ENCODE measurements around the gene ZBTB7B. TPM values are rescaled to one million over a fixed set of nuclear protein-coding genes. Genes with fewer than 3 reads are reported as not detected.
A peak's percentile ranks its signal among the peaks of the same experiment; 100 is the strongest.

Gene ZBTB7B
- total RNA-seq, result 89.5 TPM

GRCh38 chr1:155002464-155003226 is at the start of gene ZBTB7B:
Gene ZBTB7B (plus strand): TSS chr1:155002802. CDS start chr1:155014661, 11,859 bp downstream.
- peak; percentile 2 for ATAC-seq
- DNase-seq (ENCODE audit: low spot score), result peak; percentile 63

- DNase-seq (ENCODE audit: low spot score) (no peak), ATAC-seq (no peak)
These were observed 49.0 kb upstream of the ZBTB7B start for GRCh38 chr1:154953611-154954038.

DNA sequence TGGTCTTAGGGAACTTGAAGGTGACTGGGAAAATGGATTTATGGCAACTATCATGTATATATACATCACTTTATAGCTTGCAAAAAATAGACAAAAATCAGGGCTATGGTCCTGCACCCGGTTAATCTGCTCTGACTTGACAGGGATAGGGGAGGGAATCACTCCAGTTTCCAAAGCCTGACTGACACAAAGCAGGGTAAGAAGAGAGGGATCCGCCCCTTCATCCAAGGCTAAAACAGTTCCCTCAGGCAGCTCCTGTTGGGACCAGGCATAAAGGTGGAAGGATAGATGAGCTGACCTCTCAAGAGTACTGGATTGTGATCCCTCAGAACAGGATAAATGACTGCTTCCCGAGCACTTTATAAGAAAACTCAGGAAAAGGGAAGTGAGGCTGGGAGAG is 48.1 kb upstream of the ZBTB7B start:
- ATAC-seq, result no peak
- no peak for DNase-seq (ENCODE audit: low spot score)

GRCh38 chr1:154955039-154955717 is 47.4 kb upstream of the ZBTB7B start:
- DNase-seq (ENCODE audit: low spot score), result no peak
- ATAC-seq, result no peak

DNA sequence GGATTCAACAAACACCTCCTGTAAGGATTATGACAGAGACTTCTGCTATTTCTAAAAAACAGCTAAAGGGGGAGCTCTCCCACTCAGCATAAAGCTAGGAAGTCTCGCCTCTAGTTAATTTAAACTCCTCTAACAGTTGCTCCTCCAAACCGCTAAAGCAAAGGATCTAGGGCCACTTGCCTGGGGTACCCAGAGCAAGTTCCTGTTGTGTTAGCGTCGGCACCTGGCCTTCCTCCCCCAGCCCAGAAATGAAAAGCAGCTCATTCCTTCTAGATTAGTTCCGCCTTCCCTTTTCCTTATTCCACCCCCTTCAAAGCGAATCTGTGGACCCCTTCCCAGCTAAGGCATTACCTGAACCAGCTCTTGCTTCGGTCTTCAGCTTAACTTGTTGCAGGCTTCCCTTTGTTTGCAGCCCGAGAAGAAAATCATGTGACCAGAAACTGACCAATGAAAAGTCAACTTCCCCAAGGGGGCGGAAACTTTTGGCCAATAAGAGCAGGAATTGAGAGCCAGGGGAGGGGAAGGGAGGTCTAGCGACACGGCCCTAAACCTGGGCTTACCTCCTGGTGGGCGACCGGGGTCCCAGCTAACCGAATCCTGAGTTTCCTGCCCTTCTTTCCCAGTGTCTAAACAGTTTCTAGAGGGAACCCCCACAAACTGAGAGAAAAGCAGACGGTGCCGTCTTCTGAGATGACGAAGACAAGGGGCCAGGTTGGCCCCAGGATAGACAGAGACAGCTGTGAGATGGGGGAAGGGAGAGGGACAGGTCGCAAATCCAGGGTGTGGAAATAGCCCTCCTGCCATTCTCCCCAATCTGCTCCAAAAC is 46.7 kb upstream of the ZBTB7B start, which contains the start of gene PBXIP1:
PBXIP1 (minus strand) TSS at position 382 of the 826 bp plus-strand sequence. CDS start 2,378 bp downstream, outside the sequence.
- ATAC-seq (peak; percentile 91), DNase-seq (ENCODE audit: low spot score) (peak; percentile 87)

DNA sequence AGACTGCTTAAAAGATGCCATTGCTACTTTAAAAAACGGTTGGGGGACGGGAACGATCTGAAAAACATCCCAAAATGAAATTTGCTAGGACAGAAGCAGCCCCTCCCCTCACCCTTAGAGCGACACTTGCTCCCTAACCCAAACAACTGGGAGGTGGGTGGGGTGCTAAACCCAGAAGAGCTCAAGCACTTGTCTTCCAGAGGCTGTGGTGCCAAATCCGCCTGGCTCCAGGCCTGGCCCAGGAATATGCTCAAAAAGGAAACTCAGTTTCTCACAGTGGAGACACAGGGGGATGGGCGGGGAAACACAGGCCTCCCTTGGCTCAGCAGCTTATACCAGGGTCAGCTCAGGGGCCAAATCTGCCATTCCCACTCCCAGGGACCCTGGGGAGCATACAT is 46.1 kb upstream of the ZBTB7B start:
- ATAC-seq (peak; percentile 9), DNase-seq (ENCODE audit: low spot score) (no peak)

DNA sequence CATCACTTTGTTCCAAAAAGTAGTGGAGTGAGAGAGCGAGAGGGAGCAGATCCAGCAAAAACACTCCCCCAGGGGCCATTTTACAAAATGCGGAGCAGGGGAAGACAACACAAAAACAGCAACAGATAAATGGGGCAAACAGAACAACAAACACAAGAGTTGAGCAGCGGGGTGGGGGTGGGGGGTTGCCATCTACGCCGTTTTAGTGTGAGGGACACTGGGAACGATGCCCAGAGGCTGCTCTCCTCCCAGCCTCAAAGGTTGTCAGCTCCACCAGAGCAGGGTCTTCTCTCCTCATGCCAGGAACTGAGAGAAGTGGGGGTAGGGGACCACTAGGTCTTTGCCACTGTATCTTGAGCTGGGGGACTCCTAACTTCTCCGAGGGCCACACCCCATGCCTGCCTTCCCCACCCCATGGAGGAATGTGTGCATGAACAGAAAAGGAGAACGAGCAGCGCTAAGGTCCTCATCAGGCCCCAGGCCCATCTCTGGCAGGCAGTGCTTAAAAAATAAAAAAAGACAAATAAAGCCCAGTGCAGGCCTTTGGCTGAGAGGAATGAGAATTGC is 45.4 kb upstream of the ZBTB7B start:
- ATAC-seq, result no peak
- DNase-seq (ENCODE audit: low spot score), result no peak

- DNase-seq (ENCODE audit: low spot score) (no peak), ATAC-seq (no peak)
These were observed 44.6 kb upstream of the ZBTB7B start for GRCh38 chr1:154958036-154958435.

DNA sequence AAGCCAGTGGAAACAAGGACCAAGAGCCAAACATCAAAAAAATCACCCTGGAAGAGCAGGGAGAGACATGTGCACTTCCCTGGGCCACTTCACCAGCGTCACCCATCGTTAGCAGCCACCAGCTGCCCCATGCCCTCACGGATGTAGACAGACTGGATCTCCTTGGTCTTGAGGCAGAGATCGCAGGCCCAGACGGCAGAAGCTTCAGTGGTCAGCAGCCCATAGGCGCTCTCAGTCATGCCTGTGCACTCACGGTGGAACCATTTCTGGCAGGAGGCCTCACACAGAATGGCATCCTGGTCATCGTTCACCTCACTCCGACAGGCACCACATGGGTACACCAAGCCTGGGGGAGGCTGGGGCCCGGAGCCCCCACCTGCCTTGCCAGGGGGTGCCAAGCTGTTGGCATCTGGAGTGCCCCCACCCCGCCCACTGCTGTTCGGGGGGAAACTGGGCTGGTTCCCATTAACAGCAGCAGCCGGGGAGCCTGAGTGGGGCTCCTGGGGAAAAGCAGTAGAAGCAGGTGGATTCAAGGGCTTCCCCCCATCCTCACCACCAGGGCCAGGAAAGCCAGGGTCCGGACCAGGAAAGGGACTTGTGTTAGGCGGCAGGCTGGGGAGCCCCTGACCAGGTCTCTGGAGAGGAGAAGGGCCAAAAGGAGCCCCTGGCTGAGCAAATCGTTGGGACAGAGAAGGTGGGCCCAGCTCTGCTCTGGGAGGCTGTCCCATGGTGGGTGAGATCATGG is 43.7 kb upstream of the ZBTB7B start:
- DNase-seq (ENCODE audit: low spot score) (no peak), ATAC-seq (no peak)

DNA sequence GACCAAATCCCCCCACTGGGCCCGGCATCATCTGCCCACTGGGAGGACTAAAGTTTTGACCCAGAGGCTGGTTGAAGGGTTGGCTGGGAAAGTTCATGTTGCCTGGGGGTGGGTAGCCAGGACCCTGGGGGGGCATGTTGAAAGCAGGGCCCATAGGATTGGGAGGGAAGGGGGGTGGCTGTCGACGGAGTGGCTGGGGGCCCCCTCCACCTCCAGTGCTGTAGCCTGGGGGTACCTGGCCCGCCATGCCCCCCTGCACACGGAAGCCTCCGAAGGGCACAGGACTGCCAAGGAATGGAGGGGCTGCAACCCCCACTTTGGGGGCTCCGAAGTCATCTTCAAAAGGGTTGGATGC is 43.2 kb upstream of the ZBTB7B start:
- ATAC-seq, result no peak
- no peak for DNase-seq (ENCODE audit: low spot score)

- DNase-seq (ENCODE audit: low spot score), result no peak
- ATAC-seq, result no peak
These were observed 42.0 kb upstream of the ZBTB7B start for GRCh38 chr1:154960446-154961136.

- ATAC-seq, result peak; percentile 86
- DNase-seq (ENCODE audit: low spot score), result peak; percentile 85
These were observed 41.1 kb upstream of the ZBTB7B start, which contains the start of gene PYGO2 for GRCh38 chr1:154961207-154962155. Gene PYGO2 (minus strand): TSS chr1:154961782. CDS start chr1:154961576, 206 bp downstream.

DNA sequence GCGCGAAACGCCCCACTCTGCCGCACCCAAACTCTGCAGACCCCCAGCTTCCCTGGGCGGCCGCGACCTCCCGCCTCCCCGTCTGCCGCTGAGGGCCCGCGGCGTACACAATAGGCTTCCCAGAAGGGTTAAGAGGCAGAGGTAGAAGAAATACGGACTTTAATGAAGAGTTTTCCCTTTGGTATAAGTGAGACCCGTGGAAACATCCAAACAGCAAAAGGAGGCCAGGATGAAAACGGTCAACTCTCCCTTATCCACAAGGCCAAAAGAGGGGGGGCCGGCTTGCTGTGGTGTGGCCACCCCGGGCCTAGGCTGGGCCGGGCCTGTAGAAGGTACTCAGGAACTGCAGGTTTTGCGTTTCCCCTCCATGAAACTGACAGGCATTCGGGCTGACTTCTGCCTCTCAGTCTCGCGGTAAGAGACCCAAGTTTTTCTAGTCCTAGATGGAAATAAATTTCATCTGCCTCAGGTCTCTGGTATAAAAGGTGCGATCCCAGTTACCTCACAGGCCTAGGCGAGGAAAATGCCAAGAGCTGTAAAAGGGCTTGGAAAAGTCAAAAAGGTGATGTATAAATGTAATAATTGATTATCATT is 40.3 kb upstream of the ZBTB7B start:
- ATAC-seq (peak; percentile 48), DNase-seq (ENCODE audit: low spot score) (no peak)

DNA sequence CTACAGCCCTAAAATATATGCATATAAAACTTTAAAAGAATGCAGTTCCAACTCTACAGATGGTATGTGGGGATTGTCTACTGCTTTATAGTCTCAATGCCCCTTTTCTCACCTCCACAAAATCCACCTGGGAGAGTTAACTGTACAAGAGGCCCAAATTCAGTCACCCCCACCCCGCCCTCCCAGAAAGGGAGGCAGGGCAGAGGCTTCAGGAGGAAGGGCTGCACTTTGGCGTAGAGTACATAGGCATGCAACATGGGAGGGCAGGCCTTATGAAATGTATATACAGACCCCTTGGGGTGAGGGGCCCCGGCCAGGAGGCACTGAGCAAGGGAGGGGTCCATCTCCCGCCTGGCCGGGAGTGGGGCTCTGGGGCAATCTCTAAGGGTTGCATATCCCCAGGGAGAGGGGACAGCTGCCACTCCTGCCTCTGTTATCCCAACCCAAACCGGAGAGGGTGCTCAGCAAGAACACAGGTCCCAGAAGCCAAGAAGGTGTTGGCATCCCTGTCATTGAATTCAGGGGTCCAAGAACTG is 39.7 kb upstream of the ZBTB7B start:
- ATAC-seq, result no peak
- no peak for DNase-seq (ENCODE audit: low spot score)

DNA sequence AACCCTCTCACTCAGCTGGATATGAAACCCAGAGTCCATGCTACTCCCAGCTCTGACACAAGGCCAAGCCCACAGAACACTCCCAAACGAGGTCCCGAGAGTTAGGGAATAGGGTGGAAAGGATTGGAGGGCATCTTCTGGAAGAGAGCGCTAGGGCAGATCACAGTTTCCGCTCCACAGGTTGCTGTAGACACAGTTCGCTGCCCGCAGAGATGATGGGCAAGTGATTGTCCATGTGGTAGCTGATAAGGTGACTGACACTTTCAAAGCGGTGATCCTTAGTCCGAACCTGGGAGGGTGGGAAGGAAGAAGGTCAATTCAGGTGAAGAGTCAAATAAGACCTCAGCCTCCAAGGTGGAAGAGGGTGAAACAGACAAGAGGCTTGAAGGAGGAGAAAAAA is 39.0 kb upstream of the ZBTB7B start:
- no peak for DNase-seq (ENCODE audit: low spot score)
- ATAC-seq, result no peak

GRCh38 chr1:154964359-154964758 is 38.2 kb upstream of the ZBTB7B start:
- no peak for ATAC-seq

DNA sequence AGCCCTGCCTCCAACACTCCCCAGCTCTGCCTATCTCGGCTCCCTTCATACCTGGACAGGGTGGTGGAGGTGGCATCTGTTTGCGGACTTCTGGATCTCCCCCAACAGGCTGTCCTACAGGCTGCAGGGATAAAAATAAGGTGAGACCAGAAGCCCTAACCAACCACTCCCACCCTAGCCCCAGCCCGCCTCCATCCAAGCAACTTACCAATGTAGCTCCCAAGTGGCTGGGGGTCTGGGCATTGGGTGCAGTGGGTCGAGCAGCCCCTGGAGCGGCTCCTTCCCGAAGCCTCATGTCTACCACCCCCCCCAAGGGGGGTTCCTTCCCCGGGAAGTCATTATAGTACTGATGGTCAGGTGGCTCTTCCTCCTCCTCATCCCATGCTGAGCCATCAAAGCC is 36.5 kb upstream of the ZBTB7B start:
- DNase-seq (ENCODE audit: low spot score), result no peak
- no peak for ATAC-seq

More at GRCh38 chr1:154964359-154964758, 38.2 kb upstream of the ZBTB7B start:
- DNase-seq (ENCODE audit: low spot score), result no peak
